GM23338 (cell line): Measurements from ENCODE around the gene SCNN1A. TPM values are rescaled to one million over a fixed set of nuclear protein-coding genes. Genes with fewer than 3 reads are reported as not detected.

Source experiments
- ATAC-seq: fragments of 200-7000 bp; cut with Tn5 transposase; 3 replicates; pipeline ENCODE4 v1.9.1; 2020
- DNase-seq: peaks from one replicate; pipeline ENCODE4 v3.0.0-alpha.2; 2015; ENCODE audit warnings: low spot score
- H2AFZ ChIP-seq: fragments of 200-600 bp; sonication (generic); 2 replicates; pipeline ENCODE4 v1.8.0; 2016; ENCODE audit warnings: antibody characterized with exemption, mild to moderate bottlenecking, moderate library complexity
- H3F3A ChIP-seq: fragments of 200-600 bp; sonication (generic); replicated peaks from 2 replicates; pipeline ENCODE4 v1.8.0; 2017; ENCODE audit warnings: antibody characterized with exemption, mixed run types, low read depth
- H3K27ac ChIP-seq: fragments of 200-600 bp; sonication (generic); 2 replicates; pipeline ENCODE4 v1.6.1; 2016; ENCODE audit warnings: low read depth
- H3K27me3 ChIP-seq: fragments of 200-600 bp; sonication (generic); 2 replicates; pipeline ENCODE4 v1.8.0; 2016; ENCODE audit warnings: mild to moderate bottlenecking, mixed run types, moderate library complexity; ENCODE audit not compliant: insufficient read depth
- H3K36me3 ChIP-seq: fragments of 200-600 bp; sonication (generic); 2 replicates; pipeline ENCODE4 v1.8.0; 2016; ENCODE audit warnings: mild to moderate bottlenecking; ENCODE audit not compliant: insufficient read depth
- H3K4me1 ChIP-seq: fragments of 200-600 bp; sonication (generic); 2 replicates; pipeline ENCODE4 v1.8.0; 2016; ENCODE audit warnings: mild to moderate bottlenecking, moderate library complexity; ENCODE audit not compliant: insufficient read depth
- H3K4me2 ChIP-seq: fragments of 200-600 bp; sonication (generic); 2 replicates; pipeline ENCODE4 v1.7.1; 2017; ENCODE audit warnings: mixed run types
- H3K4me3 ChIP-seq: fragments of 200-600 bp; sonication (generic); 2 replicates; pipeline ENCODE4 v1.6.1; 2016; ENCODE audit warnings: mixed run types
- H3K79me2 ChIP-seq: fragments of 200-600 bp; sonication (generic); replicated peaks from 2 replicates; pipeline ENCODE4 v1.8.0; 2017; ENCODE audit warnings: mild to moderate bottlenecking; ENCODE audit not compliant: insufficient read depth
- H3K9me2 ChIP-seq: fragments of 200-600 bp; sonication (generic); 2 replicates; pipeline ENCODE4 v1.8.0; 2017; ENCODE audit not compliant: insufficient read depth
- H4K20me1 ChIP-seq: fragments of 200-600 bp; sonication (generic); replicated peaks from 2 replicates; pipeline ENCODE4 v1.8.0; 2017; ENCODE audit warnings: mild to moderate bottlenecking; ENCODE audit not compliant: insufficient read depth
- H3K27ac Mint-ChIP-seq: 2 replicates; pipeline ENCODE4 v1.8.0; 2020; ENCODE audit warnings: inconsistent platforms, mild to moderate bottlenecking, moderate library complexity, mixed read lengths
- H3K27me3 Mint-ChIP-seq: 3 replicates; pipeline ENCODE4 v1.8.0; 2022; ENCODE audit warnings: low read depth, mild to moderate bottlenecking, moderate library complexity, mixed read lengths, inconsistent platforms; ENCODE audit not compliant: insufficient read depth, poor library complexity
- H3K36me3 Mint-ChIP-seq: 3 replicates; pipeline ENCODE4 v1.8.0; 2021; ENCODE audit warnings: low read depth, mild to moderate bottlenecking, inconsistent platforms, moderate library complexity, mixed read lengths
- H3K4me1 Mint-ChIP-seq: 3 replicates; pipeline ENCODE4 v1.8.0; 2020; ENCODE audit warnings: mild to moderate bottlenecking, inconsistent platforms, mixed read lengths
- H3K4me3 Mint-ChIP-seq: 3 replicates; pipeline ENCODE4 v1.8.0; 2021; ENCODE audit warnings: moderate library complexity, mild to moderate bottlenecking, inconsistent platforms, mixed read lengths
- H3K9me3 Mint-ChIP-seq: 3 replicates; pipeline ENCODE4 v1.8.0; 2020; ENCODE audit warnings: moderate library complexity, mild to moderate bottlenecking, inconsistent platforms, mixed read lengths
- CREB1 ChIP-seq: fragments of 250-450 bp; sonication (Bioruptor Pico); IDR thresholded peaks from 2 replicates; pipeline ENCODE4 v1.5.0; 2020; ENCODE audit warnings: low read depth, mild to moderate bottlenecking, moderate library complexity
- ETS1 ChIP-seq: IDR thresholded peaks from 2 replicates; pipeline ENCODE4 v1.6.1; 2016; ENCODE audit warnings: antibody characterized with exemption
- EZH2 ChIP-seq: fragments of 200-600 bp; sonication (generic); IDR thresholded peaks from one replicate; pipeline ENCODE4 v1.8.0; 2017; ENCODE audit warnings: antibody characterized with exemption, mild to moderate bottlenecking, low read depth; ENCODE audit not compliant: unreplicated experiment
- EZH2phosphoT487 ChIP-seq: fragments of 200-600 bp; sonication (generic); IDR thresholded peaks from one replicate; pipeline ENCODE4 v1.8.1; 2018; ENCODE audit warnings: antibody characterized with exemption; ENCODE audit not compliant: unreplicated experiment
- JUNB ChIP-seq: IDR thresholded peaks from one replicate; pipeline ENCODE4 v1.6.1; 2016; ENCODE audit warnings: antibody characterized with exemption; ENCODE audit not compliant: unreplicated experiment
- NANOG ChIP-seq: IDR thresholded peaks from 2 replicates; pipeline ENCODE4 v1.6.1; 2016; ENCODE audit warnings: antibody characterized with exemption, borderline replicate concordance
- POLR2AphosphoS5 ChIP-seq: IDR thresholded peaks from 2 replicates; pipeline ENCODE4 v1.6.1; 2016; ENCODE audit warnings: antibody characterized with exemption, low read depth
- STAT1 ChIP-seq: IDR thresholded peaks from one replicate; pipeline ENCODE4 v1.6.1; 2016; ENCODE audit warnings: antibody characterized with exemption; ENCODE audit not compliant: unreplicated experiment
- ZNF114 ChIP-seq: fragments of 250-450 bp; sonication (Bioruptor Pico); IDR thresholded peaks from 2 replicates; pipeline ENCODE4 v1.5.0; 2020; ENCODE audit warnings: mild to moderate bottlenecking, moderate library complexity
- ZNF331 ChIP-seq: fragments of 250-450 bp; sonication (Bioruptor Pico); IDR thresholded peaks from 2 replicates; pipeline ENCODE4 v1.5.0; 2020; ENCODE audit warnings: low read depth, mild to moderate bottlenecking, moderate library complexity
- ZNF462 ChIP-seq: fragments of 250-450 bp; sonication (Bioruptor Pico); IDR thresholded peaks from 2 replicates; pipeline ENCODE4 v1.5.0; 2020; ENCODE audit warnings: mild to moderate bottlenecking, moderate library complexity
- polyA plus RNA-seq: library from polyadenylated mRNA; unstranded; fragments of >200 nt; fragmentation: Nextera tagmentation; extraction: Ambion mirVana; gene quantifications from 2 replicates; pipeline ENCODE4 v1.2.1, GENCODE V29; 2016
- total RNA-seq: library from RNA; depleted of rRNA; stranded (reverse); fragments of >200 nt; shearing (Covaris generic); gene quantifications from 2 replicates; pipeline ENCODE4 v1.2.3, GENCODE V29; 2014
- TF ChIP-seq, protein P1 (sequence below), 2 experiments: fragments of 200-600 bp in 1 of 2; sonication (generic) in 1 of 2; conservative IDR thresholded peaks; 2 replicates each; pipeline versions ENCODE4 v1.5.1 to v1.6.1; 2016 to 2017; ENCODE audit warnings: antibody characterized with exemption in 2 of 2, low read depth in 2 of 2, mild to moderate bottlenecking in 2 of 2, moderate library complexity in 1 of 2
- TF ChIP-seq, protein P2 (sequence below): IDR thresholded peaks from one replicate; pipeline ENCODE4 v1.6.1; 2018; ENCODE audit warnings: antibody characterized with exemption; ENCODE audit not compliant: unreplicated experiment

SCNN1A gene
- total and polyA plus RNA-seq, 2 experiments from 2014 or later, result 37.1 to 125 TPM

GRCh38 chr12:6360080-6360571, 15.2 kb downstream of the SCNN1A start:
- Histone ChIP-seq H3K4me3 (no peak overlapping the region), H3K79me2 (peaks cover 17% of the 10 kb centered on the region), H3K4me1 (peaks cover 6% of the 10 kb centered on the region; the same call in 1 of the 2 replicates), H3K4me2 (no peak overlapping the region), H3F3A (peaks cover 14% of the 10 kb centered on the region; the same call in 1 of the 2 replicates), H3K36me3 (peaks cover 7% of the 10 kb centered on the region), H3K27ac (no peak overlapping the region), H4K20me1 (peaks cover 6% of the 10 kb centered on the region; the same call in 1 of the 2 replicates), H3K27me3 (no peaks in the 10 kb centered on the region), H3K9me2 (no peaks in the 10 kb centered on the region), H2AFZ (no peak overlapping the region)
- H3K9me3 Mint-ChIP-seq, result no peaks in the 10 kb centered on the region
- TF ChIP-seq ZNF114, result no peak
- no peak for TF ChIP-seq ZNF331 (CRISPR knock-in tag)
- TF ChIP-seq CREB1 (CRISPR knock-in tag), result no peak
- no peak for TF ChIP-seq ZNF462
- no peak for TF ChIP-seq STAT1
- no peak for TF ChIP-seq EZH2phosphoT487
- TF ChIP-seq POLR2AphosphoS5, result no peak
- TF ChIP-seq EZH2, result no peak
- no peak for TF ChIP-seq NANOG
- TF ChIP-seq, protein P1, sequence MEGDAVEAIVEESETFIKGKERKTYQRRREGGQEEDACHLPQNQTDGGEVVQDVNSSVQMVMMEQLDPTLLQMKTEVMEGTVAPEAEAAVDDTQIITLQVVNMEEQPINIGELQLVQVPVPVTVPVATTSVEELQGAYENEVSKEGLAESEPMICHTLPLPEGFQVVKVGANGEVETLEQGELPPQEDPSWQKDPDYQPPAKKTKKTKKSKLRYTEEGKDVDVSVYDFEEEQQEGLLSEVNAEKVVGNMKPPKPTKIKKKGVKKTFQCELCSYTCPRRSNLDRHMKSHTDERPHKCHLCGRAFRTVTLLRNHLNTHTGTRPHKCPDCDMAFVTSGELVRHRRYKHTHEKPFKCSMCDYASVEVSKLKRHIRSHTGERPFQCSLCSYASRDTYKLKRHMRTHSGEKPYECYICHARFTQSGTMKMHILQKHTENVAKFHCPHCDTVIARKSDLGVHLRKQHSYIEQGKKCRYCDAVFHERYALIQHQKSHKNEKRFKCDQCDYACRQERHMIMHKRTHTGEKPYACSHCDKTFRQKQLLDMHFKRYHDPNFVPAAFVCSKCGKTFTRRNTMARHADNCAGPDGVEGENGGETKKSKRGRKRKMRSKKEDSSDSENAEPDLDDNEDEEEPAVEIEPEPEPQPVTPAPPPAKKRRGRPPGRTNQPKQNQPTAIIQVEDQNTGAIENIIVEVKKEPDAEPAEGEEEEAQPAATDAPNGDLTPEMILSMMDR (conservative IDR thresholded peaks at IDR 0.05; ENCODE audit: low read depth in 2 of 2), result no peak
- TF ChIP-seq ETS1, result no peak
- no peak for TF ChIP-seq JUNB
- TF ChIP-seq, protein P2, sequence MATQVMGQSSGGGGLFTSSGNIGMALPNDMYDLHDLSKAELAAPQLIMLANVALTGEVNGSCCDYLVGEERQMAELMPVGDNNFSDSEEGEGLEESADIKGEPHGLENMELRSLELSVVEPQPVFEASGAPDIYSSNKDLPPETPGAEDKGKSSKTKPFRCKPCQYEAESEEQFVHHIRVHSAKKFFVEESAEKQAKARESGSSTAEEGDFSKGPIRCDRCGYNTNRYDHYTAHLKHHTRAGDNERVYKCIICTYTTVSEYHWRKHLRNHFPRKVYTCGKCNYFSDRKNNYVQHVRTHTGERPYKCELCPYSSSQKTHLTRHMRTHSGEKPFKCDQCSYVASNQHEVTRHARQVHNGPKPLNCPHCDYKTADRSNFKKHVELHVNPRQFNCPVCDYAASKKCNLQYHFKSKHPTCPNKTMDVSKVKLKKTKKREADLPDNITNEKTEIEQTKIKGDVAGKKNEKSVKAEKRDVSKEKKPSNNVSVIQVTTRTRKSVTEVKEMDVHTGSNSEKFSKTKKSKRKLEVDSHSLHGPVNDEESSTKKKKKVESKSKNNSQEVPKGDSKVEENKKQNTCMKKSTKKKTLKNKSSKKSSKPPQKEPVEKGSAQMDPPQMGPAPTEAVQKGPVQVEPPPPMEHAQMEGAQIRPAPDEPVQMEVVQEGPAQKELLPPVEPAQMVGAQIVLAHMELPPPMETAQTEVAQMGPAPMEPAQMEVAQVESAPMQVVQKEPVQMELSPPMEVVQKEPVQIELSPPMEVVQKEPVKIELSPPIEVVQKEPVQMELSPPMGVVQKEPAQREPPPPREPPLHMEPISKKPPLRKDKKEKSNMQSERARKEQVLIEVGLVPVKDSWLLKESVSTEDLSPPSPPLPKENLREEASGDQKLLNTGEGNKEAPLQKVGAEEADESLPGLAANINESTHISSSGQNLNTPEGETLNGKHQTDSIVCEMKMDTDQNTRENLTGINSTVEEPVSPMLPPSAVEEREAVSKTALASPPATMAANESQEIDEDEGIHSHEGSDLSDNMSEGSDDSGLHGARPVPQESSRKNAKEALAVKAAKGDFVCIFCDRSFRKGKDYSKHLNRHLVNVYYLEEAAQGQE, result no peak
- ATAC-seq (no peak), DNase-seq (no peak)
- H3K4me1 Mint-ChIP-seq, result peaks cover 15% of the 10 kb centered on the region
- H3K27ac Mint-ChIP-seq, result no peak overlapping the region
- H3K27me3 Mint-ChIP-seq, result peaks cover 7% of the 10 kb centered on the region
- H3K4me3 Mint-ChIP-seq, result no peak overlapping the region
- peaks cover 58% of the 10 kb centered on the region for H3K36me3 Mint-ChIP-seq
